ENCODE data around the gene SLC30A2. TPM values are rescaled to one million over a fixed set of nuclear protein-coding genes. Genes with fewer than 3 reads are reported as not detected.

SLC30A2 gene
- total RNA-seq, 1 experiment from 2014 or later, result 0.35 TPM

GRCh38 chr1:26049531-26050247, 3.8 kb upstream of the SLC30A2 start:
- no peak for DNase-seq
- H3K18ac ChIP-seq (ENCODE audit: insufficient read length, low read depth, low read length), result no peak overlapping the region
- peaks cover 93% of the 10 kb centered on the region for H3K27me3 Mint-ChIP-seq (ENCODE audit: low read depth)
- TF ChIP-seq, protein P1, sequence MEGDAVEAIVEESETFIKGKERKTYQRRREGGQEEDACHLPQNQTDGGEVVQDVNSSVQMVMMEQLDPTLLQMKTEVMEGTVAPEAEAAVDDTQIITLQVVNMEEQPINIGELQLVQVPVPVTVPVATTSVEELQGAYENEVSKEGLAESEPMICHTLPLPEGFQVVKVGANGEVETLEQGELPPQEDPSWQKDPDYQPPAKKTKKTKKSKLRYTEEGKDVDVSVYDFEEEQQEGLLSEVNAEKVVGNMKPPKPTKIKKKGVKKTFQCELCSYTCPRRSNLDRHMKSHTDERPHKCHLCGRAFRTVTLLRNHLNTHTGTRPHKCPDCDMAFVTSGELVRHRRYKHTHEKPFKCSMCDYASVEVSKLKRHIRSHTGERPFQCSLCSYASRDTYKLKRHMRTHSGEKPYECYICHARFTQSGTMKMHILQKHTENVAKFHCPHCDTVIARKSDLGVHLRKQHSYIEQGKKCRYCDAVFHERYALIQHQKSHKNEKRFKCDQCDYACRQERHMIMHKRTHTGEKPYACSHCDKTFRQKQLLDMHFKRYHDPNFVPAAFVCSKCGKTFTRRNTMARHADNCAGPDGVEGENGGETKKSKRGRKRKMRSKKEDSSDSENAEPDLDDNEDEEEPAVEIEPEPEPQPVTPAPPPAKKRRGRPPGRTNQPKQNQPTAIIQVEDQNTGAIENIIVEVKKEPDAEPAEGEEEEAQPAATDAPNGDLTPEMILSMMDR (conservative IDR thresholded peaks at IDR 0.05), result no peak
- no peak overlapping the region for H2BK20ac ChIP-seq (ENCODE audit: low read depth, low read length, poor library complexity, severe bottlenecking)
- H3K79me1 ChIP-seq (ENCODE audit: insufficient read depth, low read depth, low read length, poor library complexity, severe bottlenecking), result no peaks in the 10 kb centered on the region
- H4K91ac ChIP-seq (ENCODE audit: insufficient read length, low read depth, low read length), result no peak overlapping the region
- H3K23ac ChIP-seq (ENCODE audit: insufficient read length, low read depth, low read length), result no peak overlapping the region
- peaks cover 40% of the 10 kb centered on the region for H3K27me3 ChIP-seq (ENCODE audit: insufficient read depth, low read length)
- no peak overlapping the region for H3K4me2 ChIP-seq (ENCODE audit: insufficient read depth, insufficient read length, low read length)
- no peak overlapping the region for H2BK120ac ChIP-seq (ENCODE audit: low read depth, low read length, poor library complexity, severe bottlenecking)
- no peaks in the 10 kb centered on the region for H4K20me1 ChIP-seq (ENCODE audit: control insufficient read depth, insufficient read depth, insufficient read length)
- no peak overlapping the region for H3K27ac ChIP-seq (ENCODE audit: insufficient read length, low read depth, low read length)
- H4K5ac ChIP-seq (ENCODE audit: insufficient read length, low read depth, low read length), result no peak overlapping the region
- H2AK5ac ChIP-seq (ENCODE audit: insufficient read length, low read length), result no peak overlapping the region
- no peak overlapping the region for H2BK15ac ChIP-seq (ENCODE audit: low read depth, low read length)
- no peaks in the 10 kb centered on the region for H3K4me1 ChIP-seq (ENCODE audit: insufficient read depth, low read length)
- no peaks in the 10 kb centered on the region for H3K79me2 ChIP-seq (ENCODE audit: insufficient read depth, low read length)
- H3K23me2 ChIP-seq (ENCODE audit: insufficient read length, low read depth, low read length, poor library complexity, severe bottlenecking), result peaks cover 10% of the 10 kb centered on the region
- no peak overlapping the region for H4K8ac ChIP-seq (replicated peaks; ENCODE audit: insufficient read length, low read depth, low read length)
- H3K56ac ChIP-seq (ENCODE audit: insufficient read length, low read depth, low read length), result no peak overlapping the region
- no peak overlapping the region for H3K9ac ChIP-seq (ENCODE audit: extremely low read depth, insufficient read length, low read length)
- no peaks in the 10 kb centered on the region for H3K9me3 ChIP-seq (ENCODE audit: control insufficient read depth, low read depth, low read length)
- H2BK12ac ChIP-seq (ENCODE audit: insufficient read length, low read depth, low read length), result no peak overlapping the region
- H2AFZ ChIP-seq (ENCODE audit: low read length), result no peak overlapping the region
- no peaks in the 10 kb centered on the region for H3K36me3 Mint-ChIP-seq (ENCODE audit: insufficient read depth in 1 of 3, low read depth in 3 of 3)
- no peak overlapping the region for H2BK5ac ChIP-seq (ENCODE audit: insufficient read length, low read length)
- H3K4me1 Mint-ChIP-seq, result peaks cover 5 to 11% of the 10 kb centered on the region in 2 experiments; a peak in 3 of 4 replicates
- no CpG with 5 or more reads among the region's 10 CpGs for WGBS (ENCODE audit: extremely low coverage, insufficient read length, low lambda C conversion rate)
- H3K27ac Mint-ChIP-seq, result no peak overlapping the region
- no peaks in the 10 kb centered on the region; a peak in 1 of 5 replicates for H3K9me3 Mint-ChIP-seq
- H3K14ac ChIP-seq (ENCODE audit: insufficient read depth, low read length), result no peak overlapping the region
- no peak overlapping the region for H3K4ac ChIP-seq (ENCODE audit: low read depth, low read length)
- no peak overlapping the region for H3K4me3 Mint-ChIP-seq
- no peak overlapping the region for H3T11ph ChIP-seq (ENCODE audit: low read length)
